ENCODE results near the gene EVL.

Gene EVL

GRCh38 chr14:100086361-100086760, 21.1 kb downstream of the EVL start:
- no peak for DNase-seq

- no peak for DNase-seq
Observed at GRCh38 chr14:100088226-100088625, 23.0 kb downstream of the EVL start.

GRCh38 chr14:100091386-100091785, 26.2 kb downstream of the EVL start:
- DNase-seq: no peak

- DNase-seq: no peak
Observed at GRCh38 chr14:100092832-100093231, 27.6 kb downstream of the EVL start.

GRCh38 chr14:100093319-100093718, 28.1 kb downstream of the EVL start:
- no peak for DNase-seq

GRCh38 chr14:100096656-100097055, 31.4 kb downstream of the EVL start:
- DNase-seq: no peak

- DNase-seq: no peak
Observed at GRCh38 chr14:100098171-100098570, 32.9 kb downstream of the EVL start.

GRCh38 chr14:100100032-100100703, 34.9 kb downstream of the EVL start:
- DNase-seq: no peak

GRCh38 chr14:100102156-100102785, 37.0 kb downstream of the EVL start:
- no peak for DNase-seq

- DNase-seq: no peak
Observed at GRCh38 chr14:100103250-100104005, 38.2 kb downstream of the EVL start.

GRCh38 chr14:100104006-100104352, 38.8 kb downstream of the EVL start:
- no peak for DNase-seq

- no peak for DNase-seq
Observed at GRCh38 chr14:100104523-100105300, 39.5 kb downstream of the EVL start.

- DNase-seq: no peak
Observed at GRCh38 chr14:100105357-100106169, 40.3 kb downstream of the EVL start.

GRCh38 chr14:100106250-100107112, 41.3 kb downstream of the EVL start:
- no peak for DNase-seq

GRCh38 chr14:100107236-100107635, 42.0 kb downstream of the EVL start:
- no peak for DNase-seq

GRCh38 chr14:100108042-100108825, 43.0 kb downstream of the EVL start:
- peak; percentile 81 for DNase-seq

- DNase-seq: no peak
Observed at GRCh38 chr14:100108840-100109593, 43.8 kb downstream of the EVL start.

- no peak for DNase-seq
Observed at GRCh38 chr14:100109594-100109955, 44.4 kb downstream of the EVL start.

- no peak for DNase-seq
Observed at GRCh38 chr14:100110816-100111215, 45.6 kb downstream of the EVL start.
